ENCODE data around the gene BPHL. TPM values are rescaled to one million over a fixed set of nuclear protein-coding genes. Genes with fewer than 3 reads are reported as not detected.
"Not testable (repeated sequence)": the region's sequence is repeated elsewhere in the genome, so short reads cannot be mapped to it uniquely, and the experiment has no call there.

The BPHL gene
- total RNA-seq, 2 donors from 2014 or later = 13.4 to 31.7 TPM

- Histone ChIP-seq H3K27me3 (no peaks in the 10 kb centered on the region), H3K9me3 (no peaks in the 10 kb centered on the region), H3K36me3 (no peaks in the 10 kb centered on the region), H3K4me1 (no peaks in the 10 kb centered on the region), H3K9ac (ENCODE audit: low read depth in 2 of 2, low read length in 2 of 2) (no peak overlapping the region), H3K4me3 (no peak overlapping the region), H3K27ac (no peak overlapping the region)
- no peak for TF ChIP-seq CTCF (IDR thresholded peaks at IDR 0.05)
- DNase-seq = no peak
- intact Hi-C loops (cut with DNase I) = no loop called here
Observed at GRCh38 chr6:3186974-3187382, 68.5 kb downstream of the BPHL start.

GRCh38 chr6:3188262-3188661, 69.8 kb downstream of the BPHL start:
- no peak overlapping the region for H3K9ac ChIP-seq (ENCODE audit: low read depth in 2 of 2, low read length in 2 of 2)
- H3K27me3 ChIP-seq = no peaks in the 10 kb centered on the region
- H3K27ac ChIP-seq = no peak overlapping the region
- no peaks in the 10 kb centered on the region for H3K9me3 ChIP-seq
- DNase-seq = no peak
- no peak for TF ChIP-seq CTCF (IDR thresholded peaks at IDR 0.05)
- intact Hi-C loops (cut with DNase I) = no loop called here
- no peak overlapping the region for H3K4me3 ChIP-seq
- no peaks in the 10 kb centered on the region for H3K36me3 ChIP-seq
- H3K4me1 ChIP-seq = no peaks in the 10 kb centered on the region

- intact Hi-C loops (cut with DNase I); H3K9me3 ChIP-seq: not testable (repeated sequence)
Observed at GRCh38 chr6:3189192-3189591, 70.7 kb downstream of the BPHL start.

GRCh38 chr6:3190056-3190455, 71.5 kb downstream of the BPHL start:
- Histone ChIP-seq H3K4me3 (no peak overlapping the region), H3K9me3 (no peaks in the 10 kb centered on the region), H3K36me3 (no peaks in the 10 kb centered on the region), H3K27ac (no peak overlapping the region), H3K9ac (ENCODE audit: low read depth in 2 of 2, low read length in 2 of 2) (no peak overlapping the region), H3K4me1 (no peaks in the 10 kb centered on the region), H3K27me3 (no peaks in the 10 kb centered on the region)
- no peak for DNase-seq
- no peak for TF ChIP-seq CTCF (IDR thresholded peaks at IDR 0.05)
- intact Hi-C loops (cut with DNase I) = no loop called here

More at GRCh38 chr6:3189192-3189591, 70.7 kb downstream of the BPHL start:
- H3K9ac ChIP-seq (ENCODE audit: low read depth in 2 of 2, low read length in 2 of 2); H3K4me3 ChIP-seq; DNase-seq; H3K27ac ChIP-seq; H3K36me3 ChIP-seq; H3K4me1 ChIP-seq; H3K27me3 ChIP-seq: not testable (repeated sequence)

- no peak for DNase-seq
- Histone ChIP-seq H3K27me3 (no peaks in the 10 kb centered on the region), H3K9me3 (no peaks in the 10 kb centered on the region), H3K36me3 (no peaks in the 10 kb centered on the region), H3K9ac (ENCODE audit: low read depth in 2 of 2, low read length in 2 of 2) (no peak overlapping the region), H3K27ac (no peak overlapping the region), H3K4me3 (no peak overlapping the region), H3K4me1 (no peaks in the 10 kb centered on the region)
- TF ChIP-seq CTCF (IDR thresholded peaks at IDR 0.05) = no peak
- intact Hi-C loops (cut with DNase I) = no loop called here
Observed at GRCh38 chr6:3190779-3191178, 72.3 kb downstream of the BPHL start.

GRCh38 chr6:3193102-3193849, 74.8 kb downstream of the BPHL start:
- DNase-seq = no peak
- TF ChIP-seq CTCF (IDR thresholded peaks at IDR 0.05) = no peak
- intact Hi-C loops (cut with DNase I) = no loop called here
- Histone ChIP-seq H3K9me3 (no peaks in the 10 kb centered on the region), H3K36me3 (no peaks in the 10 kb centered on the region), H3K4me1 (no peaks in the 10 kb centered on the region), H3K9ac (ENCODE audit: low read depth in 2 of 2, low read length in 2 of 2) (no peak overlapping the region), H3K27ac (no peak overlapping the region), H3K27me3 (no peaks in the 10 kb centered on the region), H3K4me3 (no peak overlapping the region)

All from colonic mucosa (tissue), 4 donors.